ENCODE measurements around the gene ZNF316. TPM values are rescaled to one million over a fixed set of nuclear protein-coding genes. Genes with fewer than 3 reads are reported as not detected.

Gene ZNF316
- total and polyA plus RNA-seq, 7 donors = 3.6 to 49.6 (median 12.5) TPM

GRCh38 chr7:6619961-6620360, 17.2 kb upstream of the ZNF316 start:
- Histone ChIP-seq H3K4me1 (peaks cover 0 to 17% (median 13%) of the 10 kb centered on the region in 4 donors), H3K27ac (no peak overlapping the region), H3K4me3 (no peak overlapping the region), H3K36me3 (peaks cover 6 to 52% (median 16%) of the 10 kb centered on the region in 4 donors), H3K9me3 (no peaks in the 10 kb centered on the region), H3K27me3 (no peaks in the 10 kb centered on the region)
- 15 to 48% methylated on average over 3 of the region's 3 CpGs for WGBS, 2 donors
- intact Hi-C loops (cut with DNase I) = no loop called here
- no peak for TF ChIP-seq EP300 (IDR thresholded peaks at IDR 0.05)
- no peak for TF ChIP-seq POLR2AphosphoS5 (IDR thresholded peaks at IDR 0.05)
- TF ChIP-seq CTCF (IDR thresholded peaks at IDR 0.05) = no peak
- TF ChIP-seq POLR2A (IDR thresholded peaks at IDR 0.05) = no peak
- DNase-seq = no peak

- Histone ChIP-seq H3K4me3 (no peak overlapping the region), H3K9me3 (no peaks in the 10 kb centered on the region), H3K27me3 (no peaks in the 10 kb centered on the region), H3K36me3 (peaks cover 6 to 52% (median 16%) of the 10 kb centered on the region in 4 donors), H3K27ac (no peak overlapping the region), H3K4me1 (peaks cover 0 to 8% (median 5%) of the 10 kb centered on the region in 4 donors)
- WGBS, 2 donors = 82 to 86% methylated on average over 20 of the region's 20 CpGs
- intact Hi-C loops (cut with DNase I) = no loop called here
- TF ChIP-seq POLR2A (IDR thresholded peaks at IDR 0.05) (no peak), POLR2AphosphoS5 (IDR thresholded peaks at IDR 0.05) (no peak), CTCF (IDR thresholded peaks at IDR 0.05) (no peak), EP300 (IDR thresholded peaks at IDR 0.05) (no peak)
- DNase-seq = no peak
These were observed 15.7 kb upstream of the ZNF316 start for GRCh38 chr7:6621195-6622133.

- intact Hi-C loops (cut with DNase I) = no loop called here
- no peak for TF ChIP-seq EP300 (IDR thresholded peaks at IDR 0.05)
- TF ChIP-seq CTCF (IDR thresholded peaks at IDR 0.05) = no peak
- no peak for TF ChIP-seq POLR2AphosphoS5 (IDR thresholded peaks at IDR 0.05)
- no peak for TF ChIP-seq POLR2A (IDR thresholded peaks at IDR 0.05)
- 98% methylated on average over 67 of the region's 67 CpGs for WGBS, 2 donors
- no peak overlapping the region for H3K27ac ChIP-seq
- no peak overlapping the region for H3K4me3 ChIP-seq
- no peaks in the 10 kb centered on the region for H3K27me3 ChIP-seq
- DNase-seq = no peak
- H3K36me3 ChIP-seq = peaks cover 6 to 52% (median 16%) of the 10 kb centered on the region in 4 donors
- no peaks in the 10 kb centered on the region for H3K9me3 ChIP-seq
- peaks cover 0 to under 1% (median 0%) of the 10 kb centered on the region in 4 donors for H3K4me1 ChIP-seq
These were observed 14.9 kb upstream of the ZNF316 start for GRCh38 chr7:6622134-6622710.

GRCh38 chr7:6623589-6624245, 13.4 kb upstream of the ZNF316 start:
- Histone ChIP-seq H3K36me3 (peaks cover 6 to 45% (median 16%) of the 10 kb centered on the region in 4 donors), H3K4me1 (no peaks in the 10 kb centered on the region), H3K9me3 (no peaks in the 10 kb centered on the region), H3K27ac (no peak overlapping the region), H3K27me3 (no peaks in the 10 kb centered on the region), H3K4me3 (no peak overlapping the region)
- DNase-seq = no peak
- no peak for TF ChIP-seq CTCF (IDR thresholded peaks at IDR 0.05)
- no peak for TF ChIP-seq POLR2A (IDR thresholded peaks at IDR 0.05)
- TF ChIP-seq POLR2AphosphoS5 (IDR thresholded peaks at IDR 0.05) = no peak
- TF ChIP-seq EP300 (IDR thresholded peaks at IDR 0.05) = no peak
- intact Hi-C loops (cut with DNase I) = no loop called here
- 70% methylated on average over 15 of the region's 15 CpGs for WGBS, 2 donors
